HEK293 (cell line): ENCODE measurements around the gene ARNT2.

Experiments used
- CTCF ChIA-PET: fragments of 350-600 bp; formaldehyde crosslinking; extraction: SDS; loops from one replicate; lab custom pipeline; 2021; ENCODE audit warnings: antibody characterized with exemption; lab: Yijun Ruan, JAX
- POLR2A ChIA-PET: fragments of 300-600 bp; formaldehyde crosslinking; extraction: SDS; loops from one replicate; lab custom pipeline; 2020; ENCODE audit warnings: antibody characterized with exemption, inconsistent platforms; lab: Yijun Ruan, JAX
- H3K27ac ChIP-seq: fragments of 200-500 bp; sonication (Bioruptor generic); 2 replicates; pipeline ENCODE4 v1.5.1; 2014; ENCODE audit warnings: low read depth, low read length, control low read depth, inconsistent platforms; ENCODE audit errors: extremely low read depth
- H3K36me3 ChIP-seq, 2 experiments: fragments of 200-500 bp in 1 of 2; sonication (Bioruptor generic) in 1 of 2; 1 replicate in 1 of 2; 2 replicates in 1 of 2; pipeline ENCODE4 v1.5.1; 2014 to 2017; ENCODE audit warnings: inconsistent platforms in 2 of 2, low read length in 2 of 2; ENCODE audit not compliant: control insufficient read depth in 2 of 2, insufficient read depth in 1 of 2
- H3K4me1 ChIP-seq: fragments of 200-500 bp; sonication (Bioruptor generic); 2 replicates; pipeline ENCODE4 v1.5.1; 2014; ENCODE audit warnings: mild to moderate bottlenecking, low read length, inconsistent platforms; ENCODE audit not compliant: control insufficient read depth, insufficient read depth
- H3K4me3 ChIP-seq: 2 replicates; pipeline ENCODE4 v1.5.1; 2011; ENCODE audit warnings: low read depth, mild to moderate bottlenecking, control low read depth, low read length, moderate library complexity
- H3K9me3 ChIP-seq: fragments of 200-500 bp; sonication (Bioruptor generic); 2 replicates; pipeline ENCODE4 v1.5.1; 2014; ENCODE audit warnings: low read depth, low read length, inconsistent platforms; ENCODE audit not compliant: control insufficient read depth, insufficient read depth
- EGR2 ChIP-seq: fragments of 450-650 bp; formaldehyde crosslinking; IDR thresholded peaks from 2 replicates; pipeline ENCODE4 v1.5.1; 2016; ENCODE audit warnings: low read depth, missing biosample characterization, missing genetic modification characterization
- GLI4 ChIP-seq: fragments of 450-650 bp; formaldehyde crosslinking; IDR thresholded peaks from 2 replicates; pipeline ENCODE4 v1.5.1; 2016; ENCODE audit warnings: missing biosample characterization, missing genetic modification characterization
- KLF16 ChIP-seq: fragments of 450-650 bp; formaldehyde crosslinking; IDR thresholded peaks from 2 replicates; pipeline ENCODE4 v1.5.1; 2017; ENCODE audit warnings: missing biosample characterization, missing genetic modification characterization
- SP2 ChIP-seq: fragments of 450-650 bp; formaldehyde crosslinking; IDR thresholded peaks from 2 replicates; pipeline ENCODE4 v1.5.1; 2016; ENCODE audit warnings: missing biosample characterization, missing genetic modification characterization
- SP3 ChIP-seq: fragments of 450-650 bp; formaldehyde crosslinking; IDR thresholded peaks from 2 replicates; pipeline ENCODE4 v1.5.1; 2016; ENCODE audit warnings: missing biosample characterization, missing genetic modification characterization
- ZBTB48 ChIP-seq: fragments of 450-650 bp; formaldehyde crosslinking; IDR thresholded peaks from 2 replicates; pipeline ENCODE4 v1.5.1; 2016; ENCODE audit warnings: missing biosample characterization, missing genetic modification characterization
- ZFHX2 ChIP-seq: fragments of 450-650 bp; formaldehyde crosslinking; conservative IDR thresholded peaks from 2 replicates; pipeline ENCODE4 v1.5.1; 2016; ENCODE audit warnings: missing biosample characterization, missing genetic modification characterization
- ZNF121 ChIP-seq: fragments of 450-650 bp; formaldehyde crosslinking; IDR thresholded peaks from 2 replicates; pipeline ENCODE4 v1.5.1; 2016; ENCODE audit warnings: missing biosample characterization, missing genetic modification characterization
- ZNF324 ChIP-seq: fragments of 450-650 bp; formaldehyde crosslinking; IDR thresholded peaks from 2 replicates; pipeline ENCODE4 v1.5.1; 2016; ENCODE audit warnings: missing biosample characterization, missing genetic modification characterization
- ZNF354C ChIP-seq: fragments of 450-650 bp; formaldehyde crosslinking; IDR thresholded peaks from 2 replicates; pipeline ENCODE4 v1.5.1; 2016; ENCODE audit warnings: missing biosample characterization, missing genetic modification characterization, low read depth, borderline replicate concordance
- ZNF416 ChIP-seq: fragments of 450-650 bp; formaldehyde crosslinking; IDR thresholded peaks from 2 replicates; pipeline ENCODE4 v1.5.1; 2016; ENCODE audit warnings: missing biosample characterization, missing genetic modification characterization
- ZNF596 ChIP-seq: fragments of 450-650 bp; IDR thresholded peaks from 2 replicates; pipeline ENCODE4 v1.5.0; 2018; ENCODE audit warnings: missing biosample characterization, mild to moderate bottlenecking, missing genetic modification characterization, moderate library complexity
- ZNF677 ChIP-seq: fragments of 450-650 bp; IDR thresholded peaks from 2 replicates; pipeline ENCODE4 v1.5.0; 2018; ENCODE audit warnings: missing biosample characterization, mild to moderate bottlenecking, missing genetic modification characterization, moderate library complexity
- ZNF747 ChIP-seq: fragments of 450-650 bp; formaldehyde crosslinking; IDR thresholded peaks from 2 replicates; pipeline ENCODE4 v1.5.1; 2016; ENCODE audit warnings: missing biosample characterization, missing genetic modification characterization
- ZNF785 ChIP-seq: fragments of 450-650 bp; formaldehyde crosslinking; IDR thresholded peaks from 2 replicates; pipeline ENCODE4 v1.5.1; 2016; ENCODE audit warnings: missing biosample characterization, missing genetic modification characterization
- ZNF791 ChIP-seq: fragments of 450-650 bp; formaldehyde crosslinking; IDR thresholded peaks from 2 replicates; pipeline ENCODE4 v1.5.1; 2016; ENCODE audit warnings: missing biosample characterization, missing genetic modification characterization
- TF ChIP-seq, protein P1 (sequence below): fragments of 450-650 bp; formaldehyde crosslinking; IDR thresholded peaks from 2 replicates; pipeline ENCODE4 v1.5.1; 2016; ENCODE audit warnings: missing biosample characterization, missing genetic modification characterization
- TF ChIP-seq, protein P2 (sequence below): fragments of 450-650 bp; formaldehyde crosslinking; IDR thresholded peaks from 2 replicates; pipeline ENCODE4 v1.5.1; 2016; ENCODE audit warnings: missing biosample characterization, missing genetic modification characterization
- TF ChIP-seq, protein P3 (sequence below): fragments of 450-650 bp; formaldehyde crosslinking; IDR thresholded peaks from 2 replicates; pipeline ENCODE4 v1.5.1; 2016; ENCODE audit warnings: missing biosample characterization, missing genetic modification characterization
- TF ChIP-seq, protein P4 (sequence below): fragments of 450-650 bp; formaldehyde crosslinking; IDR thresholded peaks from 2 replicates; pipeline ENCODE4 v1.5.1; 2016; ENCODE audit warnings: missing biosample characterization, missing genetic modification characterization
- TF ChIP-seq, protein P5 (sequence below): fragments of 450-650 bp; formaldehyde crosslinking; IDR thresholded peaks from 2 replicates; pipeline ENCODE4 v1.5.1; 2016; ENCODE audit warnings: missing biosample characterization, missing genetic modification characterization
- TF ChIP-seq, protein P6 (sequence below): fragments of 450-650 bp; formaldehyde crosslinking; IDR thresholded peaks from 2 replicates; pipeline ENCODE4 v1.5.1; 2017; ENCODE audit warnings: missing biosample characterization, missing genetic modification characterization
- TF ChIP-seq, protein P7 (sequence below): fragments of 450-650 bp; formaldehyde crosslinking; IDR thresholded peaks from 2 replicates; pipeline ENCODE4 v1.5.1; 2017; ENCODE audit warnings: missing biosample characterization, mild to moderate bottlenecking, missing genetic modification characterization, moderate library complexity

The ARNT2 gene

DNA sequence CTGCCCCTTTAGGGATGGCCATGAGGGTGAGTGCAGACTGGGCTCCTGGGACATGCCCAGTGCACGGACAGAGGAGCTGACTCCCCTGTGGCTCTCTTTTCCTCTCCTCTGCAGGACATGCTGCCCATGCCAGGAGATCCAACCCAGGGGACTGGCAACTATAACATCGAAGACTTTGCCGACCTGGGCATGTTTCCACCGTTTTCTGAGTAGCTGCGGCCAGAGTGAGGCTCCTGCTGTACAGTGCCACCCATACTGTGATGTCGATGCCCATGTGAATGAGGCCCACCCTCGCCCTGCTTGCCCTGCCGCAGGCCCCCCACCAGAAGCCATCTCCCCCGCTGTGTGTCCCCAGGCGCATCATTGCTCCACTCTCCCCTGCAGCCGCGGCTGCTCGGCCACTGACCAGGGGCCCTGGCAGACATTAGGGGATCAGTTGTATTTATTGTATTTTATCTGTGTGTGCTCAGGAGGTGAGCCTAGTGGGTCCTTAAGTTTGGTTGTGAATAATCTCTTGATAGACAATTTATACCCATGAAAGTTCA is 189.4 kb downstream of the ARNT2 start:
- ChIA-PET POLR2A (no interaction called here), CTCF (interaction anchor here (1.2 kb wide), 1 partner anchor 26 kb away, joined by 4 read pairs; no protein-coding TSS in a partner anchor)

DNA sequence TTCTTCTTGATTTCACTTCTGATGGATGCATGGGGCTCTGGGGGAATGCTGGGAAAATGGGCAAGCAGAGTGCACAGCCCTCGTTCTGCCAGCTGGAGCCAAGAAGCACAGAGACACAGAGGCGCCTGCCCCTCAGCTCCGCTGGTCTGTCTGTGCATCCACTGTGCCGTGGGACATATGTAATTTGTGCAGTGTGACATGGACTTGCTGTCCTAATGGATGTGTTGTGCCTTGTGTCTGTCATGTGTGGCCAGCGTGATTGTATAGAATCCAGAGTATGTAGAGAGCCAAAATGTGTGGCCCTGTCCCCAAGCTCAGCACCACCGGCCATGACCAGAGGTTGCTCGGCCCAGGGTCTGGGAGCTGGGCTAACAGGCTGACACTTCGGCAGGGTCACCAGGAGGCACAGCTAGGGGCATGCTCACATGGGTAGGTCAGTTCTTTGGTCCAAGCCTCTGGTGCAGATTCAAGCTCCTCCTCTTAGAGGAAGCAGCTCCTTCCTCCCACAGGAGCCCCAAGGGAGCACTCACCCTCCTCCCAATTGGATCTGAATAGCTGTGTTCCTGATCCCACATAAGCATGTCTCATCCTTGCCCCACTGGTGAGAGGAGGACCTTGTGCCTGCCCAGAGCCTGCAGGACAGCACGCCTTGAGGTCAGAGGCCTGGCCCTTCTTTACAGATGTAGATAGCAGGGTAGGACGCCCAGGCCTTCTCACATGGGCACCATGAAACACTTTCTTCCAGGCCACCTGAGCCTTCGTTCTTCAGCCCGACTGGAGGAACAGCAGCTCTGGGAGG is 190.1 kb downstream of the ARNT2 start:
- Histone ChIP-seq H3K4me3 (no peak overlapping the region), H3K4me1 (no peaks in the 10 kb centered on the region), H3K27ac (no peak overlapping the region), H3K9me3 (no peaks in the 10 kb centered on the region), H3K36me3 (no peaks in the 10 kb centered on the region)
- ChIA-PET CTCF (interaction anchor here (1.2 to 2.0 kb wide), 2 partner anchors 27 to 66 kb away, joined by 4 to 5 read pairs; no protein-coding TSS in a partner anchor), POLR2A (no interaction called here)
- no peak for TF ChIP-seq SP3 (tag by site-specific recombination)
- TF ChIP-seq, protein P1, sequence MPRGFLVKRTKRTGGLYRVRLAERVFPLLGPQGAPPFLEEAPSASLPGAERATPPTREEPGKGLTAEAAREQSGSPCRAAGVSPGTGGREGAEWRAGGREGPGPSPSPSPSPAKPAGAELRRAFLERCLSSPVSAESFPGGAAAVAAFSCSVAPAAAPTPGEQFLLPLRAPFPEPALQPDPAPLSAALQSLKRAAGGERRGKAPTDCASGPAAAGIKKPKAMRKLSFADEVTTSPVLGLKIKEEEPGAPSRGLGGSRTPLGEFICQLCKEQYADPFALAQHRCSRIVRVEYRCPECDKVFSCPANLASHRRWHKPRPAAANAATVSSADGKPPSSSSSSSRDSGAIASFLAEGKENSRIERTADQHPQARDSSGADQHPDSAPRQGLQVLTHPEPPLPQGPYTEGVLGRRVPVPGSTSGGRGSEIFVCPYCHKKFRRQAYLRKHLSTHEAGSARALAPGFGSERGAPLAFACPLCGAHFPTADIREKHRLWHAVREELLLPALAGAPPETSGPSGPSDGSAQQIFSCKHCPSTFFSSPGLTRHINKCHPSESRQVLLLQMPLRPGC (tag by site-specific recombination), result no peak
- TF ChIP-seq, protein P2, sequence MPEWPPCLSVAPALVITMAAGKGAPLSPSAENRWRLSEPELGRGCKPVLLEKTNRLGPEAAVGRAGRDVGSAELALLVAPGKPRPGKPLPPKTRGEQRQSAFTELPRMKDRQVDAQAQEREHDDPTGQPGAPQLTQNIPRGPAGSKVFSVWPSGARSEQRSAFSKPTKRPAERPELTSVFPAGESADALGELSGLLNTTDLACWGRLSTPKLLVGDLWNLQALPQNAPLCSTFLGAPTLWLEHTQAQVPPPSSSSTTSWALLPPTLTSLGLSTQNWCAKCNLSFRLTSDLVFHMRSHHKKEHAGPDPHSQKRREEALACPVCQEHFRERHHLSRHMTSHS, result no peak

More for the DNA sequence above, 189.4 kb downstream of the ARNT2 start:
- Histone ChIP-seq H3K36me3 (no peaks in the 10 kb centered on the region), H3K27ac (no peak overlapping the region), H3K9me3 (no peaks in the 10 kb centered on the region), H3K4me1 (no peaks in the 10 kb centered on the region), H3K4me3 (no peak overlapping the region)
- TF ChIP-seq SP2 (tag by site-specific recombination) (no peak), GLI4 (tag by site-specific recombination) (no peak), ZNF354C (tag by site-specific recombination) (no peak), ZNF416 (no peak), ZNF324 (tag by site-specific recombination) (no peak), EGR2 (tag by site-specific recombination) (no peak), ZFHX2 (tag by site-specific recombination) (no peak), ZNF677 (tag by site-specific recombination) (no peak), ZNF785 (tag by site-specific recombination) (no peak), ZNF747 (no peak), ZNF596 (no peak), ZNF121 (tag by site-specific recombination) (no peak), ZBTB48 (tag by site-specific recombination) (no peak), ZNF791 (tag by site-specific recombination) (no peak), KLF16 (tag by site-specific recombination) (no peak)
- TF ChIP-seq, protein P3, sequence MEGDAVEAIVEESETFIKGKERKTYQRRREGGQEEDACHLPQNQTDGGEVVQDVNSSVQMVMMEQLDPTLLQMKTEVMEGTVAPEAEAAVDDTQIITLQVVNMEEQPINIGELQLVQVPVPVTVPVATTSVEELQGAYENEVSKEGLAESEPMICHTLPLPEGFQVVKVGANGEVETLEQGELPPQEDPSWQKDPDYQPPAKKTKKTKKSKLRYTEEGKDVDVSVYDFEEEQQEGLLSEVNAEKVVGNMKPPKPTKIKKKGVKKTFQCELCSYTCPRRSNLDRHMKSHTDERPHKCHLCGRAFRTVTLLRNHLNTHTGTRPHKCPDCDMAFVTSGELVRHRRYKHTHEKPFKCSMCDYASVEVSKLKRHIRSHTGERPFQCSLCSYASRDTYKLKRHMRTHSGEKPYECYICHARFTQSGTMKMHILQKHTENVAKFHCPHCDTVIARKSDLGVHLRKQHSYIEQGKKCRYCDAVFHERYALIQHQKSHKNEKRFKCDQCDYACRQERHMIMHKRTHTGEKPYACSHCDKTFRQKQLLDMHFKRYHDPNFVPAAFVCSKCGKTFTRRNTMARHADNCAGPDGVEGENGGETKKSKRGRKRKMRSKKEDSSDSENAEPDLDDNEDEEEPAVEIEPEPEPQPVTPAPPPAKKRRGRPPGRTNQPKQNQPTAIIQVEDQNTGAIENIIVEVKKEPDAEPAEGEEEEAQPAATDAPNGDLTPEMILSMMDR (tag by site-specific recombination), result no peak
- TF ChIP-seq, protein P4, sequence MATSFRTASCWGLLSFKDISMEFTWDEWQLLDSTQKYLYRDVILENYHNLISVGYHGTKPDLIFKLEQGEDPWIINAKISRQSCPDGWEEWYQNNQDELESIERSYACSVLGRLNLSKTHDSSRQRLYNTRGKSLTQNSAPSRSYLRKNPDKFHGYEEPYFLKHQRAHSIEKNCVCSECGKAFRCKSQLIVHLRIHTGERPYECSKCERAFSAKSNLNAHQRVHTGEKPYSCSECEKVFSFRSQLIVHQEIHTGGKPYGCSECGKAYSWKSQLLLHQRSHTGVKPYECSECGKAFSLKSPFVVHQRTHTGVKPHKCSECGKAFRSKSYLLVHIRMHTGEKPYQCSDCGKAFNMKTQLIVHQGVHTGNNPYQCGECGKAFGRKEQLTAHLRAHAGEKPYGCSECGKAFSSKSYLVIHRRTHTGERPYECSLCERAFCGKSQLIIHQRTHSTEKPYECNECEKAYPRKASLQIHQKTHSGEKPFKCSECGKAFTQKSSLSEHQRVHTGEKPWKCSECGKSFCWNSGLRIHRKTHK (tag by site-specific recombination), result no peak
- TF ChIP-seq, protein P5, sequence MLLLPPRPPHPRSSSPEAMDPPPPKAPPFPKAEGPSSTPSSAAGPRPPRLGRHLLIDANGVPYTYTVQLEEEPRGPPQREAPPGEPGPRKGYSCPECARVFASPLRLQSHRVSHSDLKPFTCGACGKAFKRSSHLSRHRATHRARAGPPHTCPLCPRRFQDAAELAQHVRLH (tag by site-specific recombination), result no peak
- TF ChIP-seq, protein P6, sequence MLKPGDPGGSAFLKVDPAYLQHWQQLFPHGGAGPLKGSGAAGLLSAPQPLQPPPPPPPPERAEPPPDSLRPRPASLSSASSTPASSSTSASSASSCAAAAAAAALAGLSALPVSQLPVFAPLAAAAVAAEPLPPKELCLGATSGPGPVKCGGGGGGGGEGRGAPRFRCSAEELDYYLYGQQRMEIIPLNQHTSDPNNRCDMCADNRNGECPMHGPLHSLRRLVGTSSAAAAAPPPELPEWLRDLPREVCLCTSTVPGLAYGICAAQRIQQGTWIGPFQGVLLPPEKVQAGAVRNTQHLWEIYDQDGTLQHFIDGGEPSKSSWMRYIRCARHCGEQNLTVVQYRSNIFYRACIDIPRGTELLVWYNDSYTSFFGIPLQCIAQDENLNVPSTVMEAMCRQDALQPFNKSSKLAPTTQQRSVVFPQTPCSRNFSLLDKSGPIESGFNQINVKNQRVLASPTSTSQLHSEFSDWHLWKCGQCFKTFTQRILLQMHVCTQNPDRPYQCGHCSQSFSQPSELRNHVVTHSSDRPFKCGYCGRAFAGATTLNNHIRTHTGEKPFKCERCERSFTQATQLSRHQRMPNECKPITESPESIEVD (tag by site-specific recombination), result no peak
- TF ChIP-seq, protein P7, sequence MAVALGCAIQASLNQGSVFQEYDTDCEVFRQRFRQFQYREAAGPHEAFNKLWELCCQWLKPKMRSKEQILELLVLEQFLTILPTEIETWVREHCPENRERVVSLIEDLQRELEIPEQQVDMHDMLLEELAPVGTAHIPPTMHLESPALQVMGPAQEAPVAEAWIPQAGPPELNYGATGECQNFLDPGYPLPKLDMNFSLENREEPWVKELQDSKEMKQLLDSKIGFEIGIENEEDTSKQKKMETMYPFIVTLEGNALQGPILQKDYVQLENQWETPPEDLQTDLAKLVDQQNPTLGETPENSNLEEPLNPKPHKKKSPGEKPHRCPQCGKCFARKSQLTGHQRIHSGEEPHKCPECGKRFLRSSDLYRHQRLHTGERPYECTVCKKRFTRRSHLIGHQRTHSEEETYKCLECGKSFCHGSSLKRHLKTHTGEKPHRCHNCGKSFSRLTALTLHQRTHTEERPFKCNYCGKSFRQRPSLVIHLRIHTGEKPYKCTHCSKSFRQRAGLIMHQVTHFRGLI (tag by site-specific recombination), result no peak
